IPS-18a (cell line): Measurements from ENCODE around the gene CUX1.

ENCODE experiments used
- H3K27ac ChIP-seq: one replicate; pipeline ENCODE4 v1.5.1; 2013; ENCODE audit warnings: low read length
- H3K27me3 ChIP-seq: one replicate; pipeline ENCODE4 v1.6.1; 2013; ENCODE audit warnings: mild to moderate bottlenecking, low read length; ENCODE audit not compliant: control insufficient read depth, insufficient read depth
- H3K36me3 ChIP-seq: one replicate; pipeline ENCODE4 v1.6.1; 2013; ENCODE audit warnings: low read depth, low read length; ENCODE audit not compliant: control insufficient read depth
- H3K4me1 ChIP-seq: one replicate; pipeline ENCODE4 v1.6.1; 2013; ENCODE audit warnings: low read depth, low read length; ENCODE audit not compliant: control insufficient read depth
- H3K4me3 ChIP-seq: one replicate; pipeline ENCODE4 v1.5.1; 2013; ENCODE audit warnings: low read length
- H3K9ac ChIP-seq: one replicate; pipeline ENCODE4 v1.6.1; 2013; ENCODE audit warnings: mild to moderate bottlenecking, low read length, moderate library complexity
- H3K9me3 ChIP-seq: one replicate; pipeline ENCODE4 v1.6.1; 2013; ENCODE audit warnings: low read depth, low read length; ENCODE audit not compliant: control insufficient read depth

The CUX1 gene

DNA sequence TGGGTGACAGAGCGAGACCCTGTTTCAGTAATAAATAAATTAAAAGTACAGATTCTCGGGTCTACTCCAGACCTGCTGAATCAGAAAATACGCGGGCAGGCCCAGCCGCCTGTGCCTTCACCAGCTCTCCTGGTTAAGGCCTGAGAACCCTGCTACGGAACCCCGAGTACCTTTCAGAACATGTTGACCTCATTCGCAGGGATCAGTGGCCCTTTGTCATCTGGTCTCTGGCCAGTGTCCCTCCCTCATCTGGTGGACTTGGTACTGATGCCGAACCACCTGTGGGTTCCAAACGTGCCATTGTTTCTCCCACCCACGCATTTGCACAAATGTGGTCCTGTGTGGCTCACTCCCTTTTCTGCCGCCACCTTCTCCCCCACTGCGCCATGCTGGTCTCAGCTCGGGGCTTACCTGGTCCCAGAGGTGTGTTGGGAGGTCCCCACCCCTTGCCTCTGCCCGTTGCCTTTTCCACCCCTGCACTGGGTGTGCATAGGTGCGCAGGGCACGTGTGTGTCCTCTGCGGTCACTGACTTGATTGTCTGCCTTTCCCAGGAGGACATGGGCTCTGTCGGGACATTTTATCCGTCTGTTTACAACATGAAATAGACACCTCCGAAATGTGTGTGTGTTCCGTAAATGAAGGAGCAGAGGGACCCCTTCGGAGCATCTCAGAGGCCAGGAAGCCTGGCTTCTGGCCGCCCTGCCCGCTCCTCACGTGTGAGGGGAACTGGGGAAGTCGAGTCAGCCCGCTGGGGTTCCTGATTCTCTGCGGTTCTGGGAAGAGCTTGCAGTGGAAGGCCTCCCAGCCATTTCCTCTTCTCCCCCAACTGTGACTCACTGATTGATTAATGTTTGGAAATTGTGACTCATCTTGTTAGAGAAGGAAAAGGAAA, 135.2 kb downstream of the CUX1 start:
- no peak overlapping the region for H3K4me3 ChIP-seq
- no peaks in the 10 kb centered on the region for H3K36me3 ChIP-seq
- no peak overlapping the region for H3K9ac ChIP-seq
- H3K9me3 ChIP-seq, result no peaks in the 10 kb centered on the region
- H3K27ac ChIP-seq, result no peak overlapping the region
- H3K4me1 ChIP-seq, result peaks cover 14% of the 10 kb centered on the region
- no peaks in the 10 kb centered on the region for H3K27me3 ChIP-seq

DNA sequence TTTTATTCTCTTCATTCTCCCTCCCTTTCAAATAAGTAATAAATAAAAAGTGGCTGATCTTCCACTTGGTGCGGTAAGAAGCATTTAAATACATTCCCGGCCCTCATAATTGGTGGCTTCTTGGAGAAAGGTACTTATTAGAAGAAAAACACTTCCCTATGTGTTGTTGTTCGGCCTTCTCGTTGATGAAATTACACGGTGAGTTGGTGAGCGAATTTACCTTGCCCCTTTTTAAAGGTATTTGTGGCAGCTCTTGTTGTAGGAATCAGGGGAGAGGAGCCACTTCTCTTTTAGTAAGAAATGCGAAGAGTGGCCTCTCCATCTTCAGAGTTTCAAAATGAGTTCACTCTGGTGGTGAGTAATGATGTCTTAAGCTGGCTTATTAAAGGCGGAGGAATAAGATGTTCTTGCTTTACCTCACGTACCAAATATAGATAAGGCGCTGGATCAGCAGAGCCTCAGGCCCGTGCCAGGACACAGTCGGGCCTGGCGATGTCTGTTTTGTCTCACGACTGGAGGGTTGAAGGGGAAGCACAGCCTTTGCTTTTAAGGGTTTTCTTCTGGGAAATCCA, 135.9 kb downstream of the CUX1 start:
- Histone ChIP-seq H3K27ac (no peak overlapping the region), H3K36me3 (no peaks in the 10 kb centered on the region), H3K9ac (no peak overlapping the region), H3K4me1 (peaks cover 6% of the 10 kb centered on the region), H3K27me3 (no peaks in the 10 kb centered on the region), H3K9me3 (no peaks in the 10 kb centered on the region), H3K4me3 (no peak overlapping the region)

DNA sequence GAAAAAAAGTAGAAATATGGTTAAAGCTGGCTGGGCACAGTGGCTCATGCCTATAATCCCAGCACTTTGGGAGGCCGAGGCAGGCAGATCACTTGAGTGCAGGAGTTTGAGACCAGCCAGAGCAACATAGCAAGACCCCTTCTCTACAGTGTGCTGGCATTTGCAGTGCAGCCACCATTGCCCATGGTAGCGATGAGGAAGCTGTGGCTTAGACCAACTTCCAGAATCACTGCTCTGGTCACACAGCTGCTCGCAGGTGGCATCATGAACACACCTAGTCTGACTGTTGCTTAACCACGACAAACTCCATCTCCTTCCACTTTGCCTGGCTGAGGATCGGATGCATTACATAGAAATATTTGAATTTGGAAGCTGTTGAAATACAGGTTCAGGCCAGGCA, 137.1 kb downstream of the CUX1 start:
- no peaks in the 10 kb centered on the region for H3K36me3 ChIP-seq
- H3K27me3 ChIP-seq, result no peaks in the 10 kb centered on the region
- peaks cover 6% of the 10 kb centered on the region for H3K4me1 ChIP-seq
- H3K27ac ChIP-seq, result no peak overlapping the region
- H3K9me3 ChIP-seq, result no peaks in the 10 kb centered on the region
- H3K4me3 ChIP-seq, result no peak overlapping the region
- H3K9ac ChIP-seq, result no peak overlapping the region

DNA sequence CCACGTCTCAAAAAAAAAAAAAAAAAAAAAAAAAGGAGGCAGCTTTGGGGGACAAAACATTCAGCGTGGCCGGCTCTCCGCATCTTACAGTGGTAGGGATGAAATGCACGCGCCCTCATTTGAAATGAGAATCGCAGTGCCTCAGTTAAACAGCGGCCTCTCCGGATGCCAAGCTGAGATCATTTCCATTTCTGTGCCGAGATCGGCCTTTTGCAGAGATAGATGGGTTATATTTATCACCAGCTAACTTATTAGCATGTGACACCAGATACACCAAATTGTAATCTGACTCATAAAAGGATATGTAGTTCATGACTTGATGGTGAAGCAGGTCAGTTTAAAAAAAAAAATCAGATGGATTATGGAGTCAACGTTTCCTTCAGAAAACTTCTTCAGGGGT, 138.7 kb downstream of the CUX1 start:
- Histone ChIP-seq H3K4me3 (no peak overlapping the region), H3K9ac (no peak overlapping the region), H3K36me3 (no peaks in the 10 kb centered on the region), H3K27ac (no peak overlapping the region), H3K9me3 (no peaks in the 10 kb centered on the region), H3K4me1 (peaks cover 6% of the 10 kb centered on the region), H3K27me3 (no peaks in the 10 kb centered on the region)

DNA sequence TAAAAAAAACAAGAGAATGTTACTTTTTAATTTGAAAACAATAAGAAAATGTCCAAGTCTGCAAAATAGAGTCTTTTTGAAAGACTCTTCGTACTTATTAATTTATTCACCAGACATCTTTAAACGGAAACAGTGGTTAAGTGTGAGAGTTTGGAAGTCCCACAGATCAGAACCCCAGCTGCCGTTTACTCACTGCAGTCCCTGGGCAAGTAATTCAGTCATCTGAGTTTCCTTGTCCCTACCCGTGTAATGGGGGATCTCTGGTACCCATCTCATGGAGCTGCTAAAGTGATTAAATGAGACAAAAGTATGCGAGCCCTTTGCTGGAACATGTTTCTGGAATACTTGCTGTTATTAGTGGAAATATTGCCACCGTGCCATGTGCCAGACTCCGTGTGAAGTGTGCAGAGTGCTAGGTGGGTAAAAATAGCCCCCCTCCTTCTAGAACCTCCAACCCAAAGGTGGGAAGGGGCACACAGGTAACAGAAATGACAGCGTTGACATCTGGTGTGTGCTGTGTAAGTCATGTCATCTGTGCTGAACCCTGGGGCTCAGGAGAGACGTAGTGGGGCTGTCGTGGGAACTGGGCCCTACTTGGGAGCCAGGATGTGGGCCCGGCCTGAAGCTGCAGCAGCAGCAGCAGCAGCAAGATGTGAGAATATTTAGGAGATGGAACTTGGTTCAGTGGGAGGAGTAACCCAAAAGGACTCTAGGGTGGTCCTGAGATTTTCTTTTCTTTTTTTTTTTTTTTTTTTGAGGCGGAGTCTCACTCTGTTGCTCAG, 140.5 kb downstream of the CUX1 start:
- H3K36me3 ChIP-seq, result no peaks in the 10 kb centered on the region
- no peak overlapping the region for H3K9ac ChIP-seq
- no peak overlapping the region for H3K4me3 ChIP-seq
- H3K27ac ChIP-seq, result no peak overlapping the region
- peaks cover 6% of the 10 kb centered on the region for H3K4me1 ChIP-seq
- H3K27me3 ChIP-seq, result no peaks in the 10 kb centered on the region
- no peaks in the 10 kb centered on the region for H3K9me3 ChIP-seq

DNA sequence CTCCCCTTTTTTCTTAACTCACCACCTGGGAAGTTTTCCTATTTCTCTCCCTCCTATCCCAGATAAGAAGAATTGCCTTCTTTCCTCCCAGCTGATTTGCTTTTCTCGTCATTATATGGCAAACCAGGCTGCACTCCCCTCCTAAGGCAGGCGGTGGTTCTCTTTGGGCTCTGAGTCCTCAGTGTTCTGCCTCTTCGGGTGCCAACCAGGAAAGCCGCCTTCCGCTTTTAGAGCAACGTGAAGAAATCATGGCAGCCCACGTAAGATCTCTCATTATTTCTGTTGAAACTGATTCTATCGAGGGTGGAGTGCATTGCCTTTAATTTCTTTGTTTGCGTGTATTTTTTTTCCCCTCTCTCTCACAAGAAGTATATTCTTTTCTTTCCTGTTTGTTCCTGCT, 141.9 kb downstream of the CUX1 start:
- H3K4me3 ChIP-seq, result no peak overlapping the region

DNA sequence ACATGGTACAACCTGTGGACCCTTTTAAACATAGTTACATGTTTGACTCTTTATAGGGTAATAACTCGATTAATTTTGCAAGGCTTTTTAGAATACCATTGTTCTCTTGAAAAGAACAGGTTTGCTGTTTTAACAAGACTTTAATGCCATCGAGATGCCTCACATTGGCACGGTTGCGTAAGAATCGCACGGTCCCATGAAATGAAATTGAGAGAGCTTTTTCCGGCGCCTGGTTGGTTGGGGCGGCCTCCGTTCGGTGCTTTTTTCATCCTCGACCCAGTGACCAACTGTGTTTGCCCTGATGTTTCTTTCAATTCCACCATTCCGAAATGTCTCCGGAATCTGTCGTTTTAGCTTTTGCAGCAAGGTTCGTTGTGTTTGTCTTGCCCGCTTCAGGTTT, 142.4 kb downstream of the CUX1 start:
- H3K4me3 ChIP-seq, result no peak overlapping the region
- no peaks in the 10 kb centered on the region for H3K9me3 ChIP-seq
- no peak overlapping the region for H3K27ac ChIP-seq
- peaks cover 6% of the 10 kb centered on the region for H3K4me1 ChIP-seq
- no peaks in the 10 kb centered on the region for H3K27me3 ChIP-seq
- no peaks in the 10 kb centered on the region for H3K36me3 ChIP-seq
- no peak overlapping the region for H3K9ac ChIP-seq

More for the DNA sequence above, 141.9 kb downstream of the CUX1 start:
- Histone ChIP-seq H3K4me1 (peaks cover 6% of the 10 kb centered on the region), H3K9ac (no peak overlapping the region), H3K27me3 (no peaks in the 10 kb centered on the region), H3K36me3 (no peaks in the 10 kb centered on the region), H3K27ac (no peak overlapping the region), H3K9me3 (no peaks in the 10 kb centered on the region)

DNA sequence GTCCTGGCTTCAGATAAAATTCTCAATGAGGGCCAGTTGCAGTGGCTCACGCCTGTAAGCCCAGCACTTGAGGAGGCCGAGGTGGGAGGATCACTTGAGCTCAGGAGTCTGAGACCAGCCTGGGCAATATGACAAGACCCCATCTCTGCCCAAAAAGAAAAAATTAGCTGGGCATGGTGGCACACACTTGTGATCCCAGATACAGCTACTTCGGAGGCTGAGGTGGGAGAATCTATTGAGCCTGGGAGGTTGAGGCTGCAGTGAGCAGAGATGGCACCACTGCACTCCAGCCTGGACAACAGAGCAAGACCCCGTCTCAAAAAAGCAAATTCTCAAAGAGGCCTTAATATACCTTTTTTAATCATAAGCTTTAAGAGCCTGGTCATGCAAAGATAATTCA, 142.9 kb downstream of the CUX1 start:
- Histone ChIP-seq H3K27me3 (no peaks in the 10 kb centered on the region), H3K27ac (no peak overlapping the region), H3K9ac (no peak overlapping the region), H3K4me3 (no peak overlapping the region), H3K4me1 (peaks cover 3% of the 10 kb centered on the region), H3K9me3 (no peaks in the 10 kb centered on the region), H3K36me3 (no peaks in the 10 kb centered on the region)

DNA sequence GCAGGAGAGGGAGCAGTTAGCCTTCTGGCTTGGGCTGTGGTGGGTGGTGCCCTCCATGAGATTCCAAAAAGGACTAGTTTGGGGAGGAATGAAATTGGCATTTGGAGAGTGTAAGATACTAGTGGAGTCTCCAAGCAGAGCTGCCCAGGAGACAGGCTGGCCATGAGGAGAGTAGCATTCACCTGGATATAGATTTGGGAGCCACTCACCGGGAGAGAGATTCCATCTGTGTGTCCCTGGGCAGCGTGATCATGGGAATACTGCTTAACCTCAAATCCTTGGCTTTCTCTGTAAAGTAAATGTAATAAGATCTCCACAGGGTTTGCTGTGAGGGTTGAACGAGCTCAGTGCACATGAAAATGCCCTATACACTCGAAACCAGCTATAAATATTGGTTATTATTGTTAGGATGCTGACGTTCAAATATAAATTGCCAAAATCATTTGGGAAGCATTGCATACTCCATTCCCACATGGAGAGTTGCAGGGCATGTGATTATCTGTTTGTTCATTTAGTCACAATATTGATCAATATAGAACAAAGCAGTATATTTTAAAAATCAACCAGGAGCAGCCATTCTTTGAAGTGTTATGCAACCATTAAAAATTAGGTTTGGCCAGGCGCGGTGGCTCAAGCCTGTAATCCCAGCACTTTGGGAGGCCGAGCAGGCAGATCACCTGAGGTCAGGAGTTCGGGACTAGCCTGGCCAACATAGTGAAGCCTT, 143.7 kb downstream of the CUX1 start:
- no peaks in the 10 kb centered on the region for H3K4me1 ChIP-seq

DNA sequence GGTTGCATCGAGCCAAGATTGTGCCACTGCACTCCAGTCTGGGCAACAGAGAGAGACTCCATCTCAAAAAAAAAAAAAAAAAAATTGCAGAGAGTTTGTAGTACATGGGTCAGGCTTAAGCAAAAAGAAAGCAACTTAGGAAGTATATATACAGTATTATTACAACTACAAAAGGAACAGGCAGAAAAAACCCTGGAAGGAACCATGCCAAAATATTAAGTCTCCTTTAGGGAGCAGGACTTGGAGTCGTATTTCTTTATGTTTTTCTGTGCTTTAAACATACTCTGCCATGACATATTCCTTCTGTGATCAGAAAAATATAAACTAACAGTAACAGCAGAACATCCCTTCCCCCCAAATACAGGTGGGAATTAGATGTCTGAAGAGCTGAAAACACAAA, 144.4 kb downstream of the CUX1 start:
- Histone ChIP-seq H3K27ac (no peak overlapping the region), H3K36me3 (no peaks in the 10 kb centered on the region), H3K9ac (no peak overlapping the region), H3K9me3 (no peaks in the 10 kb centered on the region), H3K4me3 (no peak overlapping the region), H3K27me3 (no peaks in the 10 kb centered on the region), H3K4me1 (no peaks in the 10 kb centered on the region)

More for the DNA sequence above, 143.7 kb downstream of the CUX1 start:
- no peak overlapping the region for H3K9ac ChIP-seq
- H3K27ac ChIP-seq, result no peak overlapping the region
- no peak overlapping the region for H3K4me3 ChIP-seq
- no peaks in the 10 kb centered on the region for H3K27me3 ChIP-seq
- no peaks in the 10 kb centered on the region for H3K36me3 ChIP-seq
- no peaks in the 10 kb centered on the region for H3K9me3 ChIP-seq

DNA sequence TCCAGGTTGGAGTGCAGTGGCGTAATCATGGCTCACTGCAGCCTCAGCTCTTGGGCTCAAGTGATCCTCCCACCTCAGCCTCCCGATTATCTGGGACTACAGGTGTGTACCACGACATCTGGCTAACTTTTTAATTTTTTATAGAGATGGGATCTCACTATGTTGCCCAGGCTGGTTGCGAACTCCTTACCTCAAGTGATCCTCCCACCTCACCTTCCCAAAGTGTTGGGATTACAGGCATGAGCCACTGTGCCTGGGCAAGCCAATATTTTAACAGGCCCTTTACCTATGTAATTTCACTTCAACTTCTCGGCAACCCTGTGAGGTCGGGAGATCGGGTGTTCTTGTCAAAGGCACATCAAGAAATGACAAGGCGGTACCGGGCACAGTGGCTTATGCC, 146.3 kb downstream of the CUX1 start:
- Histone ChIP-seq H3K9ac (no peak overlapping the region), H3K27me3 (no peaks in the 10 kb centered on the region), H3K36me3 (no peaks in the 10 kb centered on the region), H3K9me3 (no peaks in the 10 kb centered on the region), H3K4me3 (no peak overlapping the region), H3K4me1 (no peaks in the 10 kb centered on the region), H3K27ac (no peak overlapping the region)
